ENCODE measurements around the gene PAX4. TPM values are rescaled to one million over a fixed set of nuclear protein-coding genes. Genes with fewer than 3 reads are reported as not detected.

PAX4 gene, protein sequence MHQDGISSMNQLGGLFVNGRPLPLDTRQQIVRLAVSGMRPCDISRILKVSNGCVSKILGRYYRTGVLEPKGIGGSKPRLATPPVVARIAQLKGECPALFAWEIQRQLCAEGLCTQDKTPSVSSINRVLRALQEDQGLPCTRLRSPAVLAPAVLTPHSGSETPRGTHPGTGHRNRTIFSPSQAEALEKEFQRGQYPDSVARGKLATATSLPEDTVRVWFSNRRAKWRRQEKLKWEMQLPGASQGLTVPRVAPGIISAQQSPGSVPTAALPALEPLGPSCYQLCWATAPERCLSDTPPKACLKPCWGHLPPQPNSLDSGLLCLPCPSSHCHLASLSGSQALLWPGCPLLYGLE
- not detected for polyA plus RNA-seq (ENCODE audit: insufficient read length)

DNA sequence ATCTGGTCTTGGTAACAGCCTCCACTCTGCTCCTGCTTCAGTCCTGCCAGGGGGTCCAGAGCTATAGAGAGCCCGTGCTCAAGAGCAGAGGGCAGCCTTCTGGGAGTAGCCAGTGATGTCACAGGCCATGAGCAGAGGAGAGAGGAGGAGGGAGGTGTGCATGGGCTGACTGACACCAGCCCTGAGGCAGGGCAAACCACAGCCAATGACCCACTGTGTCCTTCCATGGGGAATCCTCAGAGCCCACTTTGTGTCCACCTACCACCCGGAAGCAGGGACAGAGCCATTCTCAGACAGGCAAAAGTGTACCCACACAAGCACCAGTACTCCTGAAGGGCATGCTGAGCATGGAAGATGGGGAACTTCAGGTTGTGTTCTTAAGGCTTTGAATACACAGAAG is at the start of gene PAX4:
Gene PAX4 (minus strand): TSS at position 101 of the 400 bp plus-strand sequence. CDS start 2,214 bp downstream, outside the sequence.
- DNase-seq: no peak

DNA sequence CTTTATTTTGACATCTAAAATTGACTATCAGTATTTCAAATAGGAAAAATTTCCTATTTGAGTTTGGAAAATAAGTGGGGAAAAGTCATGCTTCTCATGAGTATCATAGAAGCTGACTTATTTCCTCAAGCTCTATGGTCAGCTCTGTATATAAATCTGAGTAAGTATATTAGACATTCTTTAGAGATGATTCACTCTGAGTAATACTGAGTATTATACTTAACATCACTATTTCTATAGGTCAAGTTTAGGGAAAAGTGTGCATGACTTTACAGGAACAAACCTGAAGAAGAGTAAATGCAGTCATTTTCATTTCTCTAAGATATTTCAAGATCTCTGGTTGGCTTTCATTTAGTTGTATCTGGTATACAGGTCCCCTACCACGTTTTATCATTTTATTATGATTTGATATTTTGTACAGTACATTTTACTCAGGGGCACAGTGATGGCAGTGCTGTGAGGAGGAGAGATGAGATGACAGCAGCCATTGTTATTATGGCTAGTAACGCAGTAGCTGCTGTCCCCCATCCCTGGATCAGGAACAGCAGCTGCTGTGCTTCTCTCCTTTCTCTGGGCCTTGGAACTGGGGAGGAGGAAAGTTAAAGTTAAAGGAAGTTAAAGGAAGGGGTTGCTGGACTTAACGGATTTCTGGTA is 49.2 kb upstream of the PAX4 start:
- DNase-seq: no peak

DNA sequence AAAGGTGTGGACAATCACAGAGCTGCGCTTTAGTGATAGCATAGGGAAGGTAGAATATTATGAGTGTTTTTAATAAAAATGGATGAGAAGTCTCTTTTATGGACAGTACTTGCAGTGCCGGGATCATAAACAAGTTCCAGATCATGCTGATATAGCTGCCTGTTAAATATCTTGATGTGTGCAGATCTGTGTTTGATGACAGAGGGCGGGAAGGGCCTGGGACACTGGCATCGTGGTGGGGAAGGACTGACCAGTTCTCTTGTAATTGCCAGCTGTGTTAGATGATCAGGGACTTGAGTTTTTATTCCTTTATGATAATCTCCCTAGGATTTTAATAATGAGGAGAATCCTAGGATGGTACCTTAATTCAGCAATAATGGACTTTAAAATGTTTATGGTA is 48.7 kb upstream of the PAX4 start:
- no peak for DNase-seq

DNA sequence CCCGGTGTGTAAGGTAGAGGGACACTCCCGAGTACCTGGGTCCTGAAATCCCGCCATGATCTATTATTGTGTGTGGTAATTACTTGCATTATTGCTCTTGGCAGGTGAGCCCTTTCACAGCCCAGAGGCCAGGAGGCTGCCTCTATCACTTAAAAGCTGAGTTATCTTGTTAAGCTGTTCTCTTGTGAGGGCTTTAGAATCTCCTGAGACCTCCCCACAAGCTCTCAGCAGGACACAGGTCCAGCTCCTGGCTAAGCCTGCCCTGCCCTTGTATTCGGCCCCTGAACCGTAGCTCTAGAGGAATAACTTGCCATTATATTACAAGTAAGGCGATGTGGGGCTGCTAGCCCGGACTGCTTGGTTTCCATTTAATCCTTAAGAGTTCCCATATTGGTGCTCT is 48.0 kb upstream of the PAX4 start:
- DNase-seq: no peak

DNA sequence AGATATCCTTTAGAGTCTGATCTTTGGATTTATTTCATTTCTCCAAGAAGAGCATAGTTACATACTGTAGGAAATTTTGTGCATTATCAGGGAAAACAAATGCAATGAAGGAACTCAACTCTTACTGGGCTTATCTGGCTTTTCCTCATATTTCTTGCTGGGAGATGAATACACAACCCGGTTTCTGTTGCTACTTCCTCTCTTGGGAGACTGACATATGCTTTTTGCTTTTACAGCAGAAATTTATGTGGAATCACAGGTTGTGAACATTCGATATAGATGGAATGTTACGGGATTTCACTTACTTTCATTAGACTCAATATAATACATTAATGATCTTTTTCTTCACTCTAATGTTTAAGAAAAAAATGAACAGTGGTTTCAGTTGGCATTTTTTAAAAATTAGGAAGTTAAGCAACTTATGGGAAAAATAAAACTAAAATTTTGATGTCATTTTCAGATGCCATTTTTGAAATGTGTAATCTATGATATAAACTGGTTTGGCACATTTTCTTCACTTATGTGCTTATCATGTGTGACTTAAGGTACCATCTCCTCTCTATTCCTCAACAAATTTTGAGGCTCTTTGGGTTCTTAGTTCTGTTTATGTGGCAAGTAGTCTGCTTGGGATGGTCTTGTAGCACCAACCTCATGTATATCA is 41.2 kb upstream of the PAX4 start:
- DNase-seq: no peak

DNA sequence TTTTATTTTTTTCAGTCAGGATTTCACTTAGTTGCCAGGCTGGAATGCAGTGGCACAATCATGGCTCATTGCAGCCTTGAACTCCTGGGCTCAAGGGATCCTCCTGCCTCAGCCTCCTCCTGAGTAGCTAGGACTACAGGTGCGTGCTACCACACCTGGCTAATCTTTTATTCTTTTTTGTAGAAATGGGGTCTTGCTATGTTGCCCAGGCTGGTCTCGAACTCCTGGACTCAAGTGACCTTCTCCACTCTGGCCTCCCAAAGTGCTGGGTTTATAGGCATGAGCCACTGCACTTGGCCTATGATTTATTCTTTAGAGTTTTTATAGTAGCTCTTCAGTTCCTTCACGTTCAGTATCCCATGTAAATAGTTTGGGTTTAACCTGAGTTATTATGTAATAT is 39.6 kb upstream of the PAX4 start:
- DNase-seq: no peak

DNA sequence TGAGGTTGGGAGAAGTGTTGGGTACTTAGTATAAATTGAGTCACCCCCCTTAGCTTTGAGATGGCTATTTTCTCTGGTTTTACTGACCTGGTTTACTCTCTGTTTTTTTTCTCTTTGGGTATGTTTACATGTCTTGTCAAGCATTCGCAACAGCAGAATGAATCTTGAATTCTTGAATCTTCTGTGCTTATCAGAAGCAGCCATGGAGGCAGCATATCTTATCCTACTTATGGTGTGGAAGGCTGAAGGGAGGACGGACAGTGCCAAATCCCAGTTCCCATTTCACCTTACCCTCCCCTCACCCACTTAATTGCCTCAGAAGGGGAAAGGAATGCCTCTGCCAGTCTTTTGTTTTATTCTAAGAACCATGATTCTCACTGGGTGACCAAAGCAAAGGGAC is 37.8 kb upstream of the PAX4 start:
- DNase-seq: no peak

DNA sequence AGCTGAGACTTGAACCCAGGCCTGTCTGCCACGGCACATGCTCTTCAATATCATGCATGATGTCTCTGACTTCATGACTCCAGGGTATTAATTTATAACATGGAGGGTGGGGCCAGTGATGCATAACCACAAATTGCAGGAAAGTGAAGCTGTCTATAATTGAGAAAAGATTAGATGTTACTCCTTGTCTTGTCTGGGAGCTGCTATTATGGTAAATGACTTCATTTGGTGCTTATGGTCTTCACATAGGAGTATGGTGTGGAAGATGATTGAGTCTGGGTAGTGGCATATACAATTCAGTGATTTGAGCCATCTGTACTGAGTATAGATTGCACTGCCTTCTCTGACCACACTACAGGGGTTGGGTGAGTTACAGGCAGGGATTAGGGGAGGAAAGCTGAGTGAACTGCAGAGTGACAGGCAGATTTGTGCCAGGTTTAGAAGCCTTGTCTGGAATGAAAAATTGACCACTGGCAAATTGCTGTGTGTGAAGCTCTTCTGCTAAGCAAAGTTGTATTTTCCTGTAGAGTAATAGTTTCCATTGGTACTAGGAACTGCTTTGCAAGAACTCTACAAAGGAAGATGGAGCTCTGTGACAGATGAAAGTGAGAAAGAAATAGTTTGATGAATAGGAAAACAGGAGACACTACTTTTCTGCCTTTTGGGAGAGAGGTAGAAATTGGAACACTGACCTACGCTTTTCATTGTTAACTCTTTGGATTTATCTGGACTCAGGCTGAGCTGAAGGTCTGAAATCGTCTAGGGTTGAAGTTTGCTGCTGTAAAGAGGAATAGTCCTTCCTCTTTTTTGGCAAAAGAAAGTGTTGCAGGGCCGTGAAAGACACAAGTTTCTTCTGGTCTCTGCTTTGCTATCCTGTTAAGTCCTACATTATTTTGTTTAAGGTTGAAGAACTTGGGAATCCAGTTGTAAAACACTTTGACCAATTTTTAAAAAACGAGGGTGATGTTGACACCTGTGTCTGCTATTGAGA is 36.8 kb upstream of the PAX4 start:
- no peak for DNase-seq

DNA sequence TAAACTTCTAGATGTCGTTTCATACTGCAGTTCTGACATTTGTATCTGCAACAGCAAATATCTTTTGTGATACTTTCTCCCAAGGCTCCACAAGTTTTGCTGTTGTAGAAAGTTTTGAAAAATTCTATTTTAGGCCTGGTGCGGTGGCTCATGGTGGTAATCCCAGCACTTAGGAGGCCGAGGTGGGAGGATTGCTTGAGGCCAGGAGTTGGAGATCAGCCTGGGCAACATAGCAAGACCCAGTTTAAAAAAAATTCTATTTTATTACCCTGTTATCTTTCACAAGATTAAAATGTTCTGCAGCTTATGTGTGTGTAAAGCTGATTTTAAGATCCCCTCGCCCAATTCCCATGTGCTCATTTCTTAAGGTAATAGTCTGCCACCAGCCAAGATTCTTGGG is 35.5 kb upstream of the PAX4 start:
- no peak for DNase-seq

DNA sequence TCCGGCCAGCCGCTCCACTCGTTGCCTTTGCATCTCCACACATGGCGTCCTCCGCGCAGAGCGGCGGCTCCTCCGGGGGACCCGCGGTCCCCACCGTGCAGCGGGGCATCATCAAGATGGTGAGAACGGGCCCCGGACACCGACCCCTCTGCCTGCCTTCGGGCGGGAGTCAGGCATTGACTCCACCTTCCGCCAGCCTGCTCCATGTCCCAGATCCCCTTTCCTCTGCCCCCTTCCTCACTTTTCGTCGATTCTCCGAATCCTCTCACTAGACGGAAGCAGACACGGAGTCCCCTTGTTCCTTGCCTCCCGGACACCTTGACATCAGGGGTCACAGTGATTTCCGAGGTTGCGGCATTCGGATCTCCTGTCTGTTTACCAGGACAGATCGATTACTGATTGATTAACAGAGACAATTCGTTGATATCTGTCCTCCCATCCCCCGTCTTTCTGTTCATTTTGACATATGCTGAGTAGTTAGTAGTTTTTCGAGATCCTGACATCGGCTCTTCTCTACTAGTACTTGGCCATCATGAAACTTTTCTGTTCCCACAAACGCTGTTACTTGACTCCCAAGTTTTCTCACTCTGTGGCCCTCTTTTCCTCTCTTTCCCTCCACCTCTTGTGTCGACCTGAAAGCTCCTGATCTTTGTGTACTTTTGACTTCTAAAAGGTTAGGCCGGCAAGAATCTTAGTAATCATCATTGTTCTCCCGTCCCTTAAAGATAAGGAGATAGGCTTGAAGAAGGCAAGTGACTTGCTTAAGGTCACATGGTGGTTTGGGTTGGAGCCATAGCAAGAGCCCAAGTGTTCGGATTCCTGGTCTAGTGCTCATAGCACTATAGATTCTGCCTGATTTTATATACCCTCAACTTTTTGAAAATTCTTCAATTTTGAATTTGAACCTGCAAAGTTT is 34.6 kb upstream of the PAX4 start:
- no peak for DNase-seq

DNA sequence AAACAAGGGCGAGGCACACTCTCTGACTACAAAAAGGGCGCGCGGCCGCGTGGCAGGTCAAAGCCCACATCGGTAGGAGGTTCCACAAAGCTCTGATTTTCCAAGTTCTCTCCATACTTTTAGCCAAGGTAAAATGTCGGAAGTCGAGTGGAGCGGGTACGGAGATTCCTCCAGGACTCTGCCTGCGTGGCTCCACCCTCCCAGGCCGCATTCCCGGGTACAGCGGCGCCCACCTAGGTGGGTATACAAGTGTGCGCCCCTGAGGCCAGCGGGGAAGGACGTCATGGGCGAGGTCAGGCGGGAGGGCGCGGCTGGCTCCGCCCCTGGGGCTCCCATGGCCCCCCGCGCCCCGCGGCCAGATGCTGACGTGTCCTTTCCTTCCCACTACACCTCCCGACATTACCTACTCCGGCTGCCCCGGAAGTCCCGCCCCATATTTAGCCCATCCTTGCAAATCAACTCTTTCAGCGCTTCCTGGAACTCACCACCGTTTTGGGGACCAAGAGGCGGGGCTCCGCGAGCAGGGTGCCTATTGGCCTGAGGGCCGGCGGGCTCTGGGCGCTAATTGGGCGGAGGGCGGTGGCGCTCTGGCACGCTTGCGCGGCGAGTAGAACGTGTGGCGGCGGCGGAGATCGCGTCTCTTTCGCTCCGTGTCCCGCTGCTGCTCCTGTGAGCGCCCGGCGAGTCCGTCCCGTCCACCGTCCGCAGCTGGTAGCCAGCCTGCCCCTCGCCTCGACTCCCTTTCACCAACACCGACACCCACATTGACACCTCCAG is 33.8 kb upstream of the PAX4 start, which contains the start of gene SND1:
Gene SND1 (plus strand): TSS at position 639 of the 777 bp plus-strand sequence. CDS start 180 bp downstream, outside the sequence.
- peak; percentile 99 for DNase-seq

DNA sequence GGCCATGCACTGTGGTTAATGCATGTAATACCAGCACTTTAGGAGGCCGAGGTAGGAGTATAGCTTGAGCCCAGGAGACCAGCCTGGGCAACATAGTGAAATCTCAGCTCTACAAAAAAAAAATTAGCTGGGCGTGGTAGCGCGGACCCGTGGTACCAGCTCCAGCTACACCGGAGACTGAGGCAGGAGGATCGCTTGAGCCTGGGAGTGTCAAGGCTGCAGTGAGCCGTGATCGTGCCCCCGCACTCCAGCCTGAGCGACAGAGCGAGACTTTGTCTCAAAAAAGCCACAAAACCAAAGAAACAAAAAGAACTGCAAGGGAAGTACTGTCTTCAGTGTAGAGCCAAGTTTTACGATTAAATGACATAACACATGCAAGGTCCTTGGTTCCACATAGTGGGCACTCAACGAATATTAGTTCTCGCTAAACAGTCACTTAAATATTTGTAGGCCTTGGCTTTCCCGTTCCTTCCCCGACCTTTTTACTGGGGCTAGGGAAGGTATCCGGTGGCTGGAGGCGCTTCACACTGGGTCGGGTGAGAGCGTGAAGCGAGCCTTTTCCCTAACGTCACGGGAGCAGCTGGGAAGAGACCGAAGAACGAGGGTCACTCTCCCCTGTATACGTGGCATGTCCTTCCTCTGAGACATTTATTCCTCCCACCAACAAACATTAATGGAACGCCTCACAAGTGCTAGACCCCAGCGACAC is 33.1 kb upstream of the PAX4 start:
- DNase-seq: no peak

DNA sequence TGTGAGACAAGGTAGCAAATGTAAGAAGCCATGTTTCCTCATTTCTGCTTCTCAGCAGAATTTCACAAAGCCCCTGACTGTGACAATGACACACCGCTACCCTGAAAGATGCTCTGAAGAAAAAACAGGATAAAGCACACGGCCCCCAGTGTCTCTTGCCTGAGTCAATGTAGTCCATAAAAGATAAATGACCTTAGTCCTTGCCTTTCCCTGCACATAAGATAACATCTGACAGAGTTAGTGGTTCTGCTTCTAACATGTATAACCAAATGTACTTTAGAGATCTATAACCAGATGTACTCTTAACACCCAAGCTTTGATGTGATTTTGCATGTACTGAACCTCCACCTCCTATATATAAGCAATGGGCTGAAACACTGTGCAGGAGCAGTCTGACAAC is 31.0 kb upstream of the PAX4 start:
- no peak for DNase-seq

DNA sequence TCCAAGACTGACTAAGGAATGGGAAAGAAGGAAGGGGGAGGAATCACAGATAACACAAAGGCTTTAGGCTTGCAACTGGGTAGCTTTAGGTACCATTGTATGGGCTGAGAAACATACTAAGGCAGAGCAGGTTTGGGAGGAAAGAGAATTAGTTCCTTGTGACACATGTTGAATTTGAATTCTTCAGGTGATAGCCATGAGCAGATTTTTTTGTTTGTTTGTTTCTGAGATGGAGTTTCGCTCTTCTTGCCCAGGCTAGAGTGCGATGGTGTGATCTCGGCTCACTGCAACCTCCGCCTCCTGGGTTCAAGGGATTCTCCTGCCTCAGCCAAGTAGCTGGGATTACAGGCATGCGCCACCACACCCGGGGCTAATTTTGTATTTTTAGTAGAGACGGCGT is 29.7 kb upstream of the PAX4 start:
- no peak for DNase-seq

DNA sequence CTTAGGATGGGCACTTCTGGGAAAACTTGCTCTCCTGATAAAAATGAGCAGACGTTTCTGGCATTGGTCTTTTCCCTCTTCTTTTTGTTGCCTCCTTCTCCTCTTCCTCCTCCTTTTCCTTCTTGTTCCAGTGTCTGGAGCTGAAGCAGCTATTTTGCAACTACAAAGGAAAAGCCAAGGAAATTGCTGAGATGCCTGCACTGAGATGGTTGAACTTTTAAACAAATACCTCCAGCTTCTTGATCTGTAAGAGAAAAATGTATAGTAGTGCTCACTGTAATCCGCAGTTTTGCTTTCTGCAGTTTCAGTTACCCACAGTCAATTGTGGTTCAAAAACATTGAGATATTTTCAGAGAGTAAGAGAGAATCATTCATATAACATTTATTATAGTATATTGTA is 26.5 kb upstream of the PAX4 start:
- no peak for DNase-seq

DNA sequence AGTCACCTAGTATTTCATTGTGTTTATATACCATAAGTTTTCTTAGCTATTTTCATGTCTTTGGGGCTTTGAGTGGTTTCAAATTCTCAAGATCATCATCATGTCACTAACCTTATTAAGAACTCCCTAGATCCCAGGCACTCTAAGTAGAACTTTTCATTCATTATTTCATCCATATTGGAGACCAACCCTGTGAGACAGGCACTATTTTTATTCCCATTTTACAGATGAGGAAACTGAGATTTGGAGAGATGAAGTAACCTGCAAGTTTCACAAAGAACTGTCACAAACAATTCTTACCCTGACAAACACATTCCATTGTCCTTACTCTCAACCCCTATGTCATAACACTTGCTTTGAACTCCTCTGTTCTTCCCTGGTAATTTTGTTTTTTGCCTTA is 20.3 kb upstream of the PAX4 start:
- DNase-seq: no peak

DNA sequence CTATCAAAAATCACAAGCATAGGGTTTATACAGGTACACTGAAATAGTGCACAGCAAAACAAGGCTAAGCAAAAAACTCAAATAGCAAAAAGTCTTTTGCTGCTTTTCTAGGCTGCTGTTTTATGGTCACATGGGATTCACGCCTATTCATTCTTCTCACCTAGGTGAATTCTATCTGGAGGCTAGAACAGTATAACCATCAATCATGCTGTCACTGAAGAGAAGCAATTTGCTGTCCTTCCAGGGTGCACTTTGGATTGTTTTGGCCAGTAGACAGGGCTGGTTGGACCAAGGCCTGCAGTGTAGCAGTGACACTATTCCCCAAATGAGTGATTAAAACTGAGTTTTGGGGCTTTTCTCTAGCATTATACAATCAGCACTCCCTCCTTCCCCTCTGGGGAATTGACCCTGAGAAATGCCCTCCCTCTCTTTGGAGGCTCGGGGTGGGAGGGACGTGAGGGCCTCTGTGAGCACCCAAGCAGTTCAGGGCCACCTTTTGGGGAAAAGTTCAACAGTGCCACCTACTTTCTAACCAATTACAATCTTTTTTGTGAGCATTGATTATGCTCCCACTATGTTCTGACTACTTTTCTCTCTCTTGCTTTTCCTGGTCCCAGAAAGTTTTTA is 17.8 kb upstream of the PAX4 start:
- no peak for DNase-seq

DNA sequence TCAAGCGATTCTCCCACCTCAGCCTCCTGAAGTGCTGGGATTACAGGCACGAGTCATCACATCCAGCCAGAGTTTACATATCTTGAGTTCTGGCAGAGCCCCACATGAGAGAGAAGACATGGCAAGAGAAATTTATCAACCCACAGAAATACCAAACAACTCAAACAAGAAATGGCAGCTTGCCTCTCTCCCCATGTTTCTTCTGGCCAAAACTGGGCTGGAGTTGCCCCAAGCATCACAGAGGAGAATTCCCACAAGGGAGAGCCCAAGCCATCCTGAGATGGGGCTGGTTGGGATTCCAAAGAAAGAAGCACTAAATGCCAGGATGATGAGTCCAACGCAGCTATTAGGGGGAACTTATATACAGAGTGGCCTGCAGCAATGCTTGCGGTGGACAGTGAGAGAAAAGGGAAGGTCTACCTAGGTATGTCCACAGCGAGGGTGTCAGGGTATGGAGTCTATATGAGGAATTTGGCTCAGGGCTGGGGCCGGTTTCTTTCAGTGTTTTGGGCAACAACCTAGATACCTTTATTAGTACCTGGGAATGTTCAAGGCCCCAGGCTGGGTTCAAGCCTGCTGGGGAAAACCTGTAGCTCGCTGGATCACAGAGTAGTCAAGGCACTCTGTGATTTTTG is 14.5 kb upstream of the PAX4 start:
- DNase-seq: no peak

Measured in hindlimb muscle (tissue), 1 donor.